ENCODE data around the gene SLC6A6. TPM values are rescaled to one million over a fixed set of nuclear protein-coding genes. Genes with fewer than 3 reads are reported as not detected.

The SLC6A6 gene
- total RNA-seq, 1 experiment from 2014 or later: 34.2 TPM

- DNase-seq (ENCODE audit: low spot score): peak; percentile 97
Measured at GRCh38 chr3:14371573-14372474, 30.6 kb upstream of the SLC6A6 start.

GRCh38 chr3:14372587-14372986 is 29.8 kb upstream of the SLC6A6 start:
- DNase-seq (ENCODE audit: low spot score): no peak

- no peak for DNase-seq (ENCODE audit: low spot score)
Measured at GRCh38 chr3:14373753-14374376, 28.5 kb upstream of the SLC6A6 start.

- DNase-seq (ENCODE audit: low spot score): peak; percentile 25
Measured at GRCh38 chr3:14374444-14374883, 27.9 kb upstream of the SLC6A6 start.

- DNase-seq (ENCODE audit: low spot score): no peak
Measured at GRCh38 chr3:14375192-14375591, 27.2 kb upstream of the SLC6A6 start.

- DNase-seq (ENCODE audit: low spot score): no peak
Measured at GRCh38 chr3:14376348-14377043, 25.9 kb upstream of the SLC6A6 start.

- DNase-seq (ENCODE audit: low spot score): no peak
Measured at GRCh38 chr3:14377044-14377837, 25.2 kb upstream of the SLC6A6 start.

GRCh38 chr3:14377838-14378169 is 24.6 kb upstream of the SLC6A6 start:
- DNase-seq (ENCODE audit: low spot score): no peak

- no peak for DNase-seq (ENCODE audit: low spot score)
Measured at GRCh38 chr3:14378415-14378814, 24.0 kb upstream of the SLC6A6 start.

- DNase-seq (ENCODE audit: low spot score): no peak
Measured at GRCh38 chr3:14379843-14380242, 22.6 kb upstream of the SLC6A6 start.

- DNase-seq (ENCODE audit: low spot score): no peak
Measured at GRCh38 chr3:14386254-14386653, 16.2 kb upstream of the SLC6A6 start.

GRCh38 chr3:14388201-14388600 is 14.2 kb upstream of the SLC6A6 start:
- peak; percentile 25 for DNase-seq (ENCODE audit: low spot score)

GRCh38 chr3:14389166-14389606 is 13.2 kb upstream of the SLC6A6 start:
- no peak for DNase-seq (ENCODE audit: low spot score)

- DNase-seq (ENCODE audit: low spot score): no peak
Measured at GRCh38 chr3:14389716-14390115, 12.7 kb upstream of the SLC6A6 start.

GRCh38 chr3:14391033-14391432 is 11.4 kb upstream of the SLC6A6 start:
- peak; percentile 64 for DNase-seq (ENCODE audit: low spot score)

- DNase-seq (ENCODE audit: low spot score): no peak
Measured at GRCh38 chr3:14392231-14392630, 10.2 kb upstream of the SLC6A6 start.

- no peak for DNase-seq (ENCODE audit: low spot score)
Measured at GRCh38 chr3:14392803-14393319, 9.5 kb upstream of the SLC6A6 start.

GRCh38 chr3:14393440-14394106 is 8.8 kb upstream of the SLC6A6 start:
- DNase-seq (ENCODE audit: low spot score): no peak

- no peak for DNase-seq (ENCODE audit: low spot score)
Measured at GRCh38 chr3:14396031-14396692, 6.2 kb upstream of the SLC6A6 start.

- DNase-seq (ENCODE audit: low spot score): no peak
Measured at GRCh38 chr3:14397046-14397445, 5.4 kb upstream of the SLC6A6 start.

All from A172 (cell line).